Transverse colon (tissue), 4 donors: ENCODE measurements around the gene PIAS1. TPM values are rescaled to one million over a fixed set of nuclear protein-coding genes. Genes with fewer than 3 reads are reported as not detected.

Experiments
- DNase-seq: peaks from one replicate; pipeline ENCODE4 v3.0.0-alpha.2; 2019
- H3K27ac ChIP-seq, 4 donors: fragments of 200-600 bp; sonication (generic); 2 replicates each; pipeline ENCODE4 v1.5.1; 2016 to 2018; ENCODE audit warnings: inconsistent platforms in 4 of 4
- H3K27me3 ChIP-seq: fragments of 200-600 bp; sonication (generic); 2 replicates; pipeline ENCODE4 v1.5.1; 2017; ENCODE audit warnings: inconsistent platforms
- H3K36me3 ChIP-seq, 4 donors: fragments of 200-600 bp; sonication (generic); 2 replicates each; pipeline ENCODE4 v1.5.1; 2017 to 2019; ENCODE audit warnings: inconsistent platforms in 4 of 4
- H3K4me1 ChIP-seq, 4 donors: fragments of 200-600 bp; sonication (generic); 2 replicates each; pipeline ENCODE4 v1.5.1; 2017 to 2020; ENCODE audit warnings: inconsistent platforms in 4 of 4
- H3K4me3 ChIP-seq, 4 donors: fragments of 200-600 bp; sonication (generic); 1 replicate in 1 of 4; 2 replicates in 3 of 4; pipeline versions ENCODE4 v1.5.1 to v1.6.1; 2017 to 2019; ENCODE audit warnings: inconsistent platforms in 4 of 4
- H3K9me3 ChIP-seq, 2 donors: fragments of 200-600 bp; sonication (generic); 2 replicates each; pipeline ENCODE4 v1.5.1; 2017 to 2019; ENCODE audit warnings: inconsistent platforms in 2 of 2
- CTCF ChIP-seq, 5 experiments: fragments of 200-600 bp in 3 of 5; fragments of 450-650 bp in 2 of 5; sonication (generic) in 3 of 5; IDR thresholded peaks; 1 replicate in 2 of 5; 2 replicates in 3 of 5; pipeline ENCODE4 v1.5.1; 2016 to 2017; ENCODE audit warnings: antibody characterized with exemption in 5 of 5, inconsistent platforms in 3 of 5, mild to moderate bottlenecking in 2 of 5, moderate library complexity in 1 of 5
- EP300 ChIP-seq: sonication (generic); formaldehyde crosslinking; IDR thresholded peaks from one replicate; pipeline ENCODE4 v1.6.1; 2017; ENCODE audit warnings: antibody characterized with exemption, low read depth
- POLR2A ChIP-seq: fragments of 450-650 bp; IDR thresholded peaks from one replicate; pipeline ENCODE4 v1.6.1; 2016; ENCODE audit warnings: antibody characterized with exemption, mild to moderate bottlenecking, moderate library complexity
- POLR2AphosphoS5 ChIP-seq, 3 donors: sonication (generic); formaldehyde crosslinking; IDR thresholded peaks; one replicate each; pipeline ENCODE4 v1.6.1; 2016; ENCODE audit warnings: antibody characterized with exemption in 3 of 3
- WGBS, 2 donors: methylation state at CpG; one replicate each; pipeline ENCODE4 v1.1.5; 2018; ENCODE audit warnings: low coverage in 1 of 2; 5-methylcytosine and 5-hydroxymethylcytosine counted together
- in situ Hi-C, 4 donors: fragments of 200-750 bp; cut with MboI; loops; one replicate each; pipeline versions ENCODE4 v1.15.0 to v1.15.1; 2017; ENCODE audit warnings: low sequenced_read_pairs in 3 of 4, low pct_ligation_motif_present in 1 of 4, low pct_unique_long_range_greater_than_20kb in 1 of 4
- intact Hi-C: fragments of 100-400 bp; cut with DNase I; formaldehyde crosslinking; loops from one replicate; pipeline ENCODE4 v1.15.1; 2023; ENCODE audit warnings: low total_unique reads
- total RNA-seq, 4 donors: library from RNA; depleted of rRNA; stranded (reverse); fragments of >200 nt; gene quantifications; one replicate each; pipeline ENCODE4 v1.1.0, GENCODE V29; 2016

PIAS1 gene
- total RNA-seq, 4 donors from 2014 or later = 34.0 to 141 (median 55.4) TPM

DNA sequence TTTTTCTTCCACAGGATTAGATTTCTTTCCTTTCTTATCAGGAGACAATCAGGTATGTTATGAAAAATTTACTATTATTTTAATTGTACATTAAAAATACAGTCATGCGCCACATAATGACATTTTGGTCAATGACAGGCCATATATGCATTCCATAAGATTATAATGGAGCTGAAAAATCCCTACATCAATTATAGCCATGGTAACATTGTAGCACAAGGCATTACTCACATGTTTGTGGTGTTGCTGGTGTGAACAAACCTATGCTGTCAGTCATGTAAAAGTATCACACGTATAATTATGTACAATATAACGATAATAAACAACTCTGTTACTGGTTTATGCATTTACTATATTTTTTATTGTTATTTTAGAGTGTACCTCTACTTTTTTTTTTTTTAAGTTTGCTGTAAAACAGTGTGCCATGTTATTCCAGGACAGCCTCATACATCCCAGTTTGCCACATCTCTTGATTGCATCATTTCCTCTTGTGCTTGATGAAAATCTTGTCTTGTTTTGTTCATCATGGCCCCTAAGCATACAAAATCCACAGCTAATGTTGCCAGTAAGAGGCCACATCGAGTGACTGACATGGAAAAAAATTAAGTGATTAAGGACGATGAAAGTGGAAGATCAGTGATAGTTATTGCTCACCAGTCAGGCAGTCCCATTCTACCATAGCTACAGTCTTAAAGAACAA is 129.7 kb downstream of the PIAS1 start:
- Histone ChIP-seq H3K27me3 (no peaks in the 10 kb centered on the region), H3K4me3 (no peak overlapping the region), H3K36me3 (peaks cover 0 to 31% (median 9%) of the 10 kb centered on the region in 4 donors), H3K27ac (no peak overlapping the region), H3K4me1 (peaks cover 4 to 25% (median 23%) of the 10 kb centered on the region in 4 donors), H3K9me3 (no peaks in the 10 kb centered on the region)
- in situ Hi-C loops = no loop called here
- DNase-seq = no peak
- 92 to 95% methylated on average over 5 of the region's 5 CpGs for WGBS, 2 donors
- TF ChIP-seq POLR2A (no peak), POLR2AphosphoS5 (IDR thresholded peaks at IDR 0.05) (no peak), CTCF (IDR thresholded peaks at IDR 0.05) (no peak), EP300 (no peak)
- intact Hi-C loops = no loop called here

- no peak overlapping the region for H3K27ac ChIP-seq
- H3K36me3 ChIP-seq = peaks cover 0 to 26% (median 9%) of the 10 kb centered on the region in 4 donors
- TF ChIP-seq POLR2AphosphoS5 (IDR thresholded peaks at IDR 0.05) (no peak), EP300 (no peak), CTCF (IDR thresholded peaks at IDR 0.05) (no peak), POLR2A (no peak)
- no peak for DNase-seq
- intact Hi-C loops (no loop called here), in situ Hi-C loops (no loop called here)
- no peaks in the 10 kb centered on the region for H3K27me3 ChIP-seq
- H3K9me3 ChIP-seq = no peaks in the 10 kb centered on the region
- no peak overlapping the region for H3K4me3 ChIP-seq
- H3K4me1 ChIP-seq = peaks cover 7 to 36% (median 30%) of the 10 kb centered on the region in 4 donors
- 95 to 97% methylated on average over 4 to 5 of the region's 5 CpGs for WGBS, 2 donors
Measured at GRCh38 chr15:68184616-68185480, 130.7 kb downstream of the PIAS1 start.

DNA sequence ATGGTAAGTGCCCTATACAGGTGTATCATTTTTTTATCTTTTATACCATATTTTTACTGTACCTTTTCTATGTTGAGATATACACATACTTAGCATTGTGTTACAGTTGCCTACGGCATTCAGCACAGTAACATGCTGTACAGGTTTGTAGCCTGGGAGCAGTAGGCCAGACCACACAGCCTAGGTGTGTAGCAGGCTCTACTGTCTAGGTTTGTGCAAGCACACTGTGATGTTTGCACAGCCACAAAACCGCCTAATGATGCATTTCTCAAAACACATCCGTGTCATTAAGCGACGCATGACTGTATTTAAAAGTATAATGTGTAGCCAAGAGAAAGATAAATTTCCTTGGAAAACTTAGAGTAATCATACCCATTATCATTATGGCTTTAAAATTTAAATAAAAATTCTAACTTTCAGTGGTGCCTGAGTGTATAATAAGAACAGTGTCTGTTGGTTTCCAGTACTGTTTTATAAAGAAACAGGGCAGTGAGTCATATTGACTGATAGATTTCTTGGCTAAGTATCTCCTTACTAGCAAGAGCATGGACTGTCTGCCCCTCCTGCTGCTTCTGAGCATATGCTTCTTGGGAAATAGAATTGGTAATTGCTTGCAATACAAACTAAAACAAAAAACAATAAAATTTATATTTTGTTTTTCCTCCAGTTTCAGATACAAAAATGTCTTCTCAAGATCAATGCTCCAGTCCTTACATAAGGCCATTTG is 132.7 kb downstream of the PIAS1 start:
- no peaks in the 10 kb centered on the region for H3K27me3 ChIP-seq
- in situ Hi-C loops = no loop called here
- TF ChIP-seq EP300 (no peak), POLR2A (no peak), POLR2AphosphoS5 (IDR thresholded peaks at IDR 0.05) (no peak), CTCF (IDR thresholded peaks at IDR 0.05) (no peak)
- DNase-seq = no peak
- H3K9me3 ChIP-seq = no peaks in the 10 kb centered on the region
- WGBS, 2 donors = 72 to 73% methylated on average over 4 to 5 of the region's 5 CpGs
- no peak overlapping the region for H3K4me3 ChIP-seq
- H3K4me1 ChIP-seq = peaks cover 7 to 38% (median 30%) of the 10 kb centered on the region in 4 donors
- H3K27ac ChIP-seq = peak overlapping the region; percentile 73 to 86 (median 82)
- H3K36me3 ChIP-seq = peaks cover 0 to 19% (median 5%) of the 10 kb centered on the region in 4 donors
- intact Hi-C loops = no loop called here

- TF ChIP-seq POLR2AphosphoS5 (IDR thresholded peaks at IDR 0.05) (peak; percentile 16 to 57 (median 52)), EP300 (no peak), CTCF (IDR thresholded peaks at IDR 0.05) (no peak), POLR2A (peak; percentile 12)
- intact Hi-C loops = no loop called here
- Histone ChIP-seq H3K4me1 (peaks cover 7 to 38% (median 30%) of the 10 kb centered on the region in 4 donors), H3K9me3 (no peaks in the 10 kb centered on the region), H3K27ac (peak overlapping the region; percentile 73 to 86 (median 82)), H3K27me3 (no peaks in the 10 kb centered on the region), H3K4me3 (no peak overlapping the region), H3K36me3 (peaks cover 0 to 16% (median 6%) of the 10 kb centered on the region in 4 donors)
- in situ Hi-C loops = no loop called here
- WGBS, 2 donors = 29 to 32% methylated on average over 5 to 9 of the region's 9 CpGs
- peak; percentile 72 for DNase-seq
Measured at GRCh38 chr15:68187559-68187958, 133.4 kb downstream of the PIAS1 start.
